Psoas muscle (tissue), 8 donors: ENCODE measurements around the gene MOB3B. TPM values are rescaled to one million over a fixed set of nuclear protein-coding genes. Genes with fewer than 3 reads are reported as not detected.

ENCODE experiments used
- ATAC-seq, 4 donors: fragments of 200-7000 bp; cut with Tn5 transposase; one replicate each; pipeline ENCODE4 v1.9.1; 2020; ENCODE audit warnings: moderate library complexity in 3 of 4, mild to moderate bottlenecking in 2 of 4
- DNase-seq, 2 donors: peaks; one replicate each; pipeline ENCODE4 v3.0.0-alpha.2; 2020
- H3K27ac ChIP-seq: fragments of 200-600 bp; one replicate; pipeline ENCODE4 v1.8.0; 2022
- H3K27me3 ChIP-seq, 3 donors: fragments of 200-600 bp in 1 of 3; one replicate each; pipeline versions ENCODE4 v1.6.1 to v1.8.0; 2013 to 2022; ENCODE audit warnings: low read length in 2 of 3, mild to moderate bottlenecking in 2 of 3, moderate library complexity in 1 of 3; ENCODE audit not compliant: insufficient read depth in 3 of 3
- H3K36me3 ChIP-seq, 2 donors: fragments of 200-600 bp in 1 of 2; one replicate each; pipeline versions ENCODE4 v1.6.1 to v1.8.0; 2013 to 2022; ENCODE audit warnings: low read depth in 1 of 2, mild to moderate bottlenecking in 1 of 2, moderate library complexity in 1 of 2; ENCODE audit not compliant: insufficient read depth in 1 of 2
- H3K4me1 ChIP-seq: fragments of 200-600 bp; one replicate; pipeline ENCODE4 v1.8.0; 2022
- H3K4me3 ChIP-seq: fragments of 200-600 bp; one replicate; pipeline ENCODE4 v1.8.0; 2022; ENCODE audit warnings: mild to moderate bottlenecking
- H3K9me3 ChIP-seq: fragments of 200-600 bp; one replicate; pipeline ENCODE4 v1.8.0; 2022
- CTCF ChIP-seq: fragments of 200-600 bp; IDR thresholded peaks from one replicate; pipeline ENCODE4 v1.8.0; 2022; ENCODE audit warnings: antibody characterized with exemption
- WGBS, 3 donors: extraction: QIAGEN DNeasy Blood & Tissue Kit; methylation state at CpG; one replicate each; pipeline versions ENCODE4 v1.1.6 to v1.1.7; 2013; 5-methylcytosine and 5-hydroxymethylcytosine counted together
- intact Hi-C, 2 donors: fragments of 100-400 bp; cut with DNase I; formaldehyde crosslinking; loops; one replicate each; pipeline versions ENCODE4 v1.11.0 to v1.14.2; 2022
- polyA plus RNA-seq, 3 donors: library from polyadenylated mRNA; stranded (reverse); fragments of 200-250 nt; gene quantifications; one replicate each; pipeline ENCODE4 v1.2.3, GENCODE V29; 2013
- total RNA-seq, 4 donors: library from RNA; stranded (reverse); fragmentation: NEBNext Ultra II Directional in 2 of 4; extraction: Animal tissue kit (Norgen Biotek cat#: 25700) in 2 of 4; gene quantifications; one replicate each; pipeline versions ENCODE4 v1.2.1 to v1.2.4, GENCODE V29; 2021 to 2023
- donor health status: healthy with polysubstance abuse.
- donor health status: DM: no; HTN: no; CAD: no; lungs with moderate emphysema.
- donor health status: Bipolar disorder and iron deficiency.
- donor health status: healthy.
- donor health status: DM: yes; HTN: yes; CAD: no.
- donor health status: DM: no; HTN: no; CAD: no.
- donor health status: DM: no; HTN: no; CAD: no.
- donor health status: DM: yes; HTN: yes; CAD: no.

MOB3B gene
- total and polyA plus RNA-seq, 7 donors: 0.57 to 4.5 (median 1.8) TPM

- Histone ChIP-seq H3K27ac (no peak overlapping the region), H3K27me3 (no peaks in the 10 kb centered on the region), H3K36me3 (no peaks in the 10 kb centered on the region), H3K9me3 (no peaks in the 10 kb centered on the region), H3K4me1 (peaks cover 5% of the 10 kb centered on the region), H3K4me3 (no peak overlapping the region)
- intact Hi-C loops: no loop called here
- WGBS, 3 donors: 58 to 79% (median 65%) methylated on average over 5 of the region's 5 CpGs
- ATAC-seq (peak in 1 of 4 donors; percentile 53), DNase-seq (no peak)
- no peak for TF ChIP-seq CTCF
Observed at GRCh38 chr9:27350382-27350976, 179.1 kb downstream of the MOB3B start.

GRCh38 chr9:27349698-27350080 is 179.9 kb downstream of the MOB3B start:
- H3K27me3 ChIP-seq: no peaks in the 10 kb centered on the region
- no peaks in the 10 kb centered on the region for H3K36me3 ChIP-seq
- intact Hi-C loops: no loop called here
- H3K9me3 ChIP-seq: no peaks in the 10 kb centered on the region
- no peak for TF ChIP-seq CTCF
- peaks cover 5% of the 10 kb centered on the region for H3K4me1 ChIP-seq
- DNase-seq (no peak), ATAC-seq (no peak)
- no peak overlapping the region for H3K27ac ChIP-seq
- no peak overlapping the region for H3K4me3 ChIP-seq
- 78 to 93% (median 81%) methylated on average over 1 of the region's 1 CpG for WGBS, 3 donors

- 63 to 74% (median 72%) methylated on average over 5 of the region's 5 CpGs for WGBS, 3 donors
- intact Hi-C loops: no loop called here
- H3K36me3 ChIP-seq: no peaks in the 10 kb centered on the region
Observed at GRCh38 chr9:27348785-27349697, 180.6 kb downstream of the MOB3B start.

GRCh38 chr9:27347889-27348288 is 181.7 kb downstream of the MOB3B start:
- Histone ChIP-seq H3K9me3 (no peaks in the 10 kb centered on the region), H3K27me3 (no peaks in the 10 kb centered on the region), H3K36me3 (no peaks in the 10 kb centered on the region), H3K4me1 (peaks cover 5% of the 10 kb centered on the region), H3K4me3 (no peak overlapping the region), H3K27ac (no peak overlapping the region)
- no peak for ATAC-seq
- no peak for DNase-seq
- intact Hi-C loops: no loop called here
- 88 to 97% (median 91%) methylated on average over 1 of the region's 1 CpG for WGBS, 3 donors
- no peak for TF ChIP-seq CTCF

More at GRCh38 chr9:27348785-27349697, 180.6 kb downstream of the MOB3B start:
- no peak for ATAC-seq
- Histone ChIP-seq H3K4me3 (no peak overlapping the region), H3K27me3 (no peaks in the 10 kb centered on the region), H3K27ac (no peak overlapping the region), H3K4me1 (peaks cover 5% of the 10 kb centered on the region), H3K9me3 (no peaks in the 10 kb centered on the region)
- no peak for DNase-seq
- TF ChIP-seq CTCF: no peak
